ENCODE measurements around the gene DNA2. TPM values are rescaled to one million over a fixed set of nuclear protein-coding genes. Genes with fewer than 3 reads are reported as not detected.

The DNA2 gene
- polyA plus RNA-seq, 1 of the 3 experiments (the other 2 are of a cell fraction): 2.5 TPM

GRCh38 chr10:68496072-68496471 is 24.3 kb upstream of the DNA2 start:
- CTCF ChIA-PET: interaction anchor here (1.9 kb wide), 1 partner anchor 55 kb away, joined by 4 read pairs; no protein-coding TSS in a partner anchor
- no peaks in the 10 kb centered on the region for H3K79me2 ChIP-seq (ENCODE audit: insufficient read depth)
- H2AFZ ChIP-seq (ENCODE audit: low read depth): no peak overlapping the region
- TF ChIP-seq USF1 (IDR thresholded peaks at IDR 0.05; ENCODE audit: borderline replicate concordance, low read depth) (no peak), RFX5 (IDR thresholded peaks at IDR 0.05; ENCODE audit: low read length) (no peak), IRF3 (IDR thresholded peaks at IDR 0.05; ENCODE audit: low read depth, low read length) (no peak), EZH2phosphoT487 (IDR thresholded peaks at IDR 0.05; ENCODE audit: borderline replicate concordance, low read depth) (no peak), RXRA (IDR thresholded peaks at IDR 0.05; ENCODE audit: borderline replicate concordance, low read depth) (no peak), RCOR1 (IDR thresholded peaks at IDR 0.05; ENCODE audit: low read length) (no peak), CHD2 (IDR thresholded peaks at IDR 0.05; ENCODE audit: low read length, partially characterized antibody) (no peak), MEF2A (IDR thresholded peaks at IDR 0.05; ENCODE audit: borderline replicate concordance, low read depth) (no peak), REST (IDR thresholded peaks at IDR 0.05; ENCODE audit: low read depth, low read length) (no peak), USF2 (IDR thresholded peaks at IDR 0.05; ENCODE audit: borderline replicate concordance, low read depth, low read length) (no peak), CTCF (IDR thresholded peaks at IDR 0.05) (no peak), JUND (IDR thresholded peaks at IDR 0.05) (no peak), GABPA (IDR thresholded peaks at IDR 0.05; ENCODE audit: low read depth) (no peak), TEAD4 (IDR thresholded peaks at IDR 0.05; ENCODE audit: borderline replicate concordance, insufficient read depth) (no peak), NFIC (IDR thresholded peaks at IDR 0.05; ENCODE audit: borderline replicate concordance) (no peak), MAX (IDR thresholded peaks at IDR 0.05; ENCODE audit: low read depth) (no peak)
- no peaks in the 10 kb centered on the region for H4K20me1 ChIP-seq (ENCODE audit: insufficient read depth)
- POLR2A ChIA-PET: interaction anchor here (0.9 kb wide), 1 partner anchor 25 kb away, joined by 4 read pairs; the partner anchor contains the start of gene DNA2
- H3K9me3 ChIP-seq: no peaks in the 10 kb centered on the region
- DNase-seq: no peak
- no peak overlapping the region for H3K4me3 ChIP-seq (ENCODE audit: low read depth in 2 of 2, low read length in 1 of 2)
- H3K9ac ChIP-seq: no peak overlapping the region
- no peak overlapping the region for H3K4me2 ChIP-seq
- H3K36me3 ChIP-seq (replicated peaks in 1 of 2; ENCODE audit: control insufficient read depth in 1 of 2, insufficient read depth in 2 of 2, low read length in 1 of 2): peaks cover 13 to 41% of the 10 kb centered on the region in 2 experiments
- H3K27me3 ChIP-seq (ENCODE audit: insufficient read depth): no peaks in the 10 kb centered on the region
- H3K27ac ChIP-seq (ENCODE audit: low read depth in 2 of 2, low read length in 1 of 2): no peak overlapping the region
- H3F3A ChIP-seq (replicated peaks; ENCODE audit: insufficient read depth): peaks cover 3% of the 10 kb centered on the region
- H3K9me2 ChIP-seq: no peaks in the 10 kb centered on the region
- H3K4me1 ChIP-seq (ENCODE audit: control insufficient read depth in 1 of 2, insufficient read depth in 2 of 2, low read depth in 1 of 2, low read length in 1 of 2): no peaks in the 10 kb centered on the region
- 46% methylated on average over 2 of the region's 2 CpGs for WGBS (ENCODE audit: low lambda C conversion rate)
